Measurements from ENCODE around the gene CNTRL. TPM values are rescaled to one million over a fixed set of nuclear protein-coding genes. Genes with fewer than 3 reads are reported as not detected.

Gene CNTRL
- total RNA-seq, 1 experiment from 2014 or later, result 11.6 TPM

DNA sequence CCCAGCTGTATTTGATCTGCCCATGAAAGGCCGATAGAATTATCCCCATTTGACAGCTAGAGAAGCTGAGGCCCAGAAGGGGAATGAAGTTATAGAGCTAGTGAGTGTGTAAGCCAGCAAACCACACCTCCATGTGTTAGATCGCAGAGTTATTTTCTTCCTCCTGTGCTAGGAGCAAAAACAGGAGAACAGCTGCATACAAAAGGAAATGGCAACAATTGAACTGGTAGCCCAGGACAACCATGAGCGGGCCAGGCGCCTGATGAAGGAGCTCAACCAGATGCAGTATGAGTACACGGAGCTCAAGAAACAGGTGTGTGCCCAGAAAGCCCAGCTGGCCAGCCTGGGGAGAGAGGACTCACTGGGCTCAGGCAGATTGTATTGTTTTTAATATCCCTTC is 96.5 kb downstream of the CNTRL start:
- Histone ChIP-seq H3K4ac (ENCODE audit: low read depth, low read length) (no peak overlapping the region), H3T11ph (ENCODE audit: low read length) (no peak overlapping the region), H3K18ac (ENCODE audit: insufficient read length, low read depth, low read length) (no peak overlapping the region), H3K23me2 (ENCODE audit: insufficient read length, low read depth, low read length, poor library complexity, severe bottlenecking) (no peaks in the 10 kb centered on the region), H4K5ac (ENCODE audit: insufficient read length, low read depth, low read length) (no peak overlapping the region), H4K91ac (ENCODE audit: insufficient read length, low read depth, low read length) (no peak overlapping the region), H3K9ac (ENCODE audit: extremely low read depth, insufficient read length, low read length) (no peak overlapping the region), H3K27ac (ENCODE audit: insufficient read length, low read depth, low read length) (no peak overlapping the region), H4K8ac (replicated peaks; ENCODE audit: insufficient read length, low read depth, low read length) (no peak overlapping the region), H3K4me2 (ENCODE audit: insufficient read depth, insufficient read length, low read length) (no peak overlapping the region), H3K14ac (ENCODE audit: insufficient read depth, low read length) (no peak overlapping the region), H3K79me2 (ENCODE audit: insufficient read depth, low read length) (no peaks in the 10 kb centered on the region), H2BK5ac (ENCODE audit: insufficient read length, low read length) (no peak overlapping the region), H2BK15ac (ENCODE audit: low read depth, low read length) (no peak overlapping the region), H3K79me1 (ENCODE audit: insufficient read depth, low read depth, low read length, poor library complexity, severe bottlenecking) (no peaks in the 10 kb centered on the region), H3K27me3 (ENCODE audit: insufficient read depth, low read length) (no peaks in the 10 kb centered on the region), H2BK120ac (ENCODE audit: low read depth, low read length, poor library complexity, severe bottlenecking) (no peak overlapping the region), H2BK20ac (ENCODE audit: low read depth, low read length, poor library complexity, severe bottlenecking) (no peak overlapping the region), H3K23ac (ENCODE audit: insufficient read length, low read depth, low read length) (no peak overlapping the region), H2AFZ (ENCODE audit: low read length) (no peak overlapping the region), H3K4me1 (ENCODE audit: insufficient read depth, low read length) (no peaks in the 10 kb centered on the region), H3K9me3 (ENCODE audit: control insufficient read depth, low read depth, low read length) (no peaks in the 10 kb centered on the region), H2BK12ac (ENCODE audit: insufficient read length, low read depth, low read length) (no peak overlapping the region), H4K20me1 (ENCODE audit: control insufficient read depth, insufficient read depth, insufficient read length) (no peaks in the 10 kb centered on the region), H3K56ac (ENCODE audit: insufficient read length, low read depth, low read length) (no peak overlapping the region), H2AK5ac (ENCODE audit: insufficient read length, low read length) (no peak overlapping the region)
- Mint-ChIP-seq H3K27me3 (ENCODE audit: low read depth) (no peaks in the 10 kb centered on the region), H3K4me1 (no peaks in the 10 kb centered on the region), H3K27ac (no peak overlapping the region), H3K4me3 (no peak overlapping the region), H3K36me3 (ENCODE audit: insufficient read depth in 1 of 3, low read depth in 3 of 3) (peaks cover 2 to 56% (median 29%) of the 10 kb centered on the region in 3 experiments; a peak in 6 of 7 replicates), H3K9me3 (no peaks in the 10 kb centered on the region)
- WGBS (ENCODE audit: extremely low coverage, insufficient read length, low lambda C conversion rate), result no CpG with 5 or more reads among the region's 5 CpGs
- DNase-seq, result no peak
- TF ChIP-seq, protein P1, sequence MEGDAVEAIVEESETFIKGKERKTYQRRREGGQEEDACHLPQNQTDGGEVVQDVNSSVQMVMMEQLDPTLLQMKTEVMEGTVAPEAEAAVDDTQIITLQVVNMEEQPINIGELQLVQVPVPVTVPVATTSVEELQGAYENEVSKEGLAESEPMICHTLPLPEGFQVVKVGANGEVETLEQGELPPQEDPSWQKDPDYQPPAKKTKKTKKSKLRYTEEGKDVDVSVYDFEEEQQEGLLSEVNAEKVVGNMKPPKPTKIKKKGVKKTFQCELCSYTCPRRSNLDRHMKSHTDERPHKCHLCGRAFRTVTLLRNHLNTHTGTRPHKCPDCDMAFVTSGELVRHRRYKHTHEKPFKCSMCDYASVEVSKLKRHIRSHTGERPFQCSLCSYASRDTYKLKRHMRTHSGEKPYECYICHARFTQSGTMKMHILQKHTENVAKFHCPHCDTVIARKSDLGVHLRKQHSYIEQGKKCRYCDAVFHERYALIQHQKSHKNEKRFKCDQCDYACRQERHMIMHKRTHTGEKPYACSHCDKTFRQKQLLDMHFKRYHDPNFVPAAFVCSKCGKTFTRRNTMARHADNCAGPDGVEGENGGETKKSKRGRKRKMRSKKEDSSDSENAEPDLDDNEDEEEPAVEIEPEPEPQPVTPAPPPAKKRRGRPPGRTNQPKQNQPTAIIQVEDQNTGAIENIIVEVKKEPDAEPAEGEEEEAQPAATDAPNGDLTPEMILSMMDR (conservative IDR thresholded peaks at IDR 0.05), result no peak
